Calu3 (cell line): ENCODE results near the gene ACSL3. TPM values are rescaled to one million over a fixed set of nuclear protein-coding genes. Genes with fewer than 3 reads are reported as not detected.

Experiments
- BruUV-seq: library from RNA; stranded (reverse); fragments of 400-500 nt; replicated peaks from 2 replicates; lab custom pipeline; 2021; lab: Mats Ljungman, UMichigan
- CTCF ChIA-PET: fragments of 300-600 bp; sonication (Branson Sonifier 250); formaldehyde crosslinking; loops from one replicate; lab custom pipeline; 2022; ENCODE audit warnings: antibody characterized with exemption; lab: Charles Lee
- DNase-seq: peaks from one replicate; pipeline ENCODE4 v3.0.0; 2022
- H3K27ac Mint-ChIP-seq: one replicate; pipeline ENCODE4 v1.8.0; 2022; ENCODE audit warnings: mixed read lengths; ENCODE audit not compliant: unreplicated experiment
- H3K27me3 Mint-ChIP-seq: one replicate; pipeline ENCODE4 v1.8.0; 2022; ENCODE audit warnings: mixed read lengths; ENCODE audit not compliant: unreplicated experiment
- H3K36me3 Mint-ChIP-seq: one replicate; pipeline ENCODE4 v1.8.0; 2022; ENCODE audit warnings: mild to moderate bottlenecking, moderate library complexity, mixed read lengths; ENCODE audit not compliant: insufficient read depth, unreplicated experiment
- H3K4me1 Mint-ChIP-seq: one replicate; pipeline ENCODE4 v1.8.0; 2022; ENCODE audit warnings: mild to moderate bottlenecking, low read depth, mixed read lengths; ENCODE audit not compliant: unreplicated experiment
- H3K4me3 Mint-ChIP-seq: one replicate; pipeline ENCODE4 v1.8.0; 2022; ENCODE audit warnings: mild to moderate bottlenecking, low read depth, moderate library complexity, mixed read lengths; ENCODE audit not compliant: unreplicated experiment
- H3K9me3 Mint-ChIP-seq: one replicate; pipeline ENCODE4 v1.8.0; 2022; ENCODE audit warnings: low read depth, mixed read lengths; ENCODE audit not compliant: unreplicated experiment
- CTCF ChIP-seq: fragments of 200-600 bp; IDR thresholded peaks from one replicate; pipeline ENCODE4 v1.8.0; 2022; ENCODE audit warnings: antibody characterized with exemption; ENCODE audit not compliant: unreplicated experiment
- intact Hi-C: fragments of 100-400 bp; cut with micrococcal nuclease; formaldehyde crosslinking; loops from one replicate; pipeline ENCODE4 v1.10.0; 2022; ENCODE audit not compliant: unreplicated experiment
- total RNA-seq: library from RNA; stranded (reverse); gene quantifications from 2 replicates; pipeline ENCODE4 v1.2.3, GENCODE V29; 2022

Gene ACSL3
- total RNA-seq, 1 experiment from 2014 or later = 167 TPM

- Mint-ChIP-seq H3K4me1 (peaks cover 91% of the 10 kb centered on the region), H3K4me3 (no peak overlapping the region), H3K27ac (no peak overlapping the region), H3K27me3 (no peaks in the 10 kb centered on the region), H3K36me3 (peaks cover 35% of the 10 kb centered on the region), H3K9me3 (no peaks in the 10 kb centered on the region)
- CTCF ChIA-PET = interaction anchor here (0.5 to 1.3 kb wide), 4 partner anchors 21 to 1880 kb away, joined by 3 to 9 read pairs (median 4); no protein-coding TSS in a partner anchor
- no TSS peak for BruUV-seq
- no peak for TF ChIP-seq CTCF
- intact Hi-C loops = loop anchor here (1.0 to 5.0 kb wide), 4 partner anchors 24 to 194 kb away; partner anchors contain the start of gene ACSL3
- no peak for DNase-seq
Observed at GRCh38 chr2:222902660-222903059, 41.8 kb downstream of the ACSL3 start.

- no peaks in the 10 kb centered on the region for H3K27me3 Mint-ChIP-seq
- H3K9me3 Mint-ChIP-seq = no peaks in the 10 kb centered on the region
- peak; percentile 41 for DNase-seq
- H3K27ac Mint-ChIP-seq = no peak overlapping the region
- peaks cover 38% of the 10 kb centered on the region for H3K36me3 Mint-ChIP-seq
- peaks cover 89% of the 10 kb centered on the region for H3K4me1 Mint-ChIP-seq
- TF ChIP-seq CTCF = peak; percentile 46
- intact Hi-C loops = loop anchor here (1.0 to 5.0 kb wide), 4 partner anchors 25 to 195 kb away; partner anchors contain the start of gene ACSL3
- BruUV-seq = no TSS peak
- no peak overlapping the region for H3K4me3 Mint-ChIP-seq
- CTCF ChIA-PET = interaction anchor here (0.5 to 1.3 kb wide), 12 partner anchors 12 to 204 kb away, joined by 3 to 9 read pairs (median 4); no protein-coding TSS in a partner anchor
Observed at GRCh38 chr2:222903234-222904220, 42.7 kb downstream of the ACSL3 start.

- no peak for TF ChIP-seq CTCF
- Mint-ChIP-seq H3K27ac (no peak overlapping the region), H3K9me3 (no peaks in the 10 kb centered on the region), H3K27me3 (no peaks in the 10 kb centered on the region), H3K4me1 (peaks cover 77% of the 10 kb centered on the region), H3K36me3 (peaks cover 45% of the 10 kb centered on the region), H3K4me3 (no peak overlapping the region)
- intact Hi-C loops = loop anchor here (5.0 kb wide), 1 partner anchor 42 kb away; the partner anchor contains the start of gene ACSL3
- no TSS peak for BruUV-seq
- DNase-seq = no peak
- CTCF ChIA-PET = no interaction called here
Observed at GRCh38 chr2:222904557-222905258, 43.9 kb downstream of the ACSL3 start.

GRCh38 chr2:222907048-222907447 is 46.2 kb downstream of the ACSL3 start:
- Mint-ChIP-seq H3K4me1 (peaks cover 61% of the 10 kb centered on the region), H3K27me3 (no peaks in the 10 kb centered on the region), H3K36me3 (peaks cover 59% of the 10 kb centered on the region), H3K9me3 (no peaks in the 10 kb centered on the region), H3K27ac (no peak overlapping the region), H3K4me3 (no peak overlapping the region)
- DNase-seq = no peak
- CTCF ChIA-PET = interaction anchor here (0.5 kb wide), 1 partner anchor 161 kb away, joined by 3 read pairs; no protein-coding TSS in a partner anchor
- no TSS peak for BruUV-seq
- no peak for TF ChIP-seq CTCF
- intact Hi-C loops = no loop called here
